ENCODE measurements around the gene HOXA1. TPM values are rescaled to one million over a fixed set of nuclear protein-coding genes. Genes with fewer than 3 reads are reported as not detected.
A peak's percentile ranks its signal among the peaks of the same experiment; 100 is the strongest.

HOXA1 gene
- total and polyA plus RNA-seq, 2 of the 4 experiments (the other 2 are of a cell fraction) = 0.54 to 1.8 TPM

GRCh38 chr7:27097686-27098577, 2.1 kb upstream of the HOXA1 start:
- H3K56ac ChIP-seq (ENCODE audit: extremely low read depth, insufficient read depth, low read length) = peak overlapping the region; percentile 93
- peak overlapping the region; percentile 72 for H4K5ac ChIP-seq (ENCODE audit: low read depth, low read length)
- no peak overlapping the region; the same call in 1 of the 3 replicates for H2BK15ac ChIP-seq (ENCODE audit: low read depth, low read length)
- ATAC-seq (ENCODE audit: low read depth) (no peak), DNase-seq (peak; percentile 52)
- H3K27ac ChIP-seq (ENCODE audit: insufficient read depth, low read length) = peak overlapping the region; percentile 98
- no peaks in the 10 kb centered on the region for H3K27me3 ChIP-seq (ENCODE audit: control insufficient read depth, insufficient read depth, low read length)
- peak overlapping the region; percentile 59 for H2AK9ac ChIP-seq (replicated peaks; ENCODE audit: low read depth, low read length, poor library complexity)
- peaks cover 10 to 20% of the 10 kb centered on the region in 2 experiments; a peak in 3 of 4 replicates for H3K79me1 ChIP-seq (ENCODE audit: low read depth in 1 of 2, low read length in 2 of 2)
- peak overlapping the region; percentile 38 for H2AFZ ChIP-seq (replicated peaks; ENCODE audit: low read length, poor library complexity)
- peak overlapping the region; percentile 65; a peak in 3 of 4 replicates for H4K8ac ChIP-seq (ENCODE audit: low read depth in 2 of 2, low read length in 2 of 2)
- peak; percentile 24; the same call in 1 of the 2 replicates for TF ChIP-seq CHD1 (IDR thresholded peaks at IDR 0.05; ENCODE audit: low read depth, low read length)
- TF ChIP-seq MAFK (IDR thresholded peaks at IDR 0.05; ENCODE audit: low read depth, low read length) = no peak
- no peak for TF ChIP-seq NFE2L2 (IDR thresholded peaks at IDR 0.05; ENCODE audit: low read depth, low read length)
- no peak for TF ChIP-seq BHLHE40 (IDR thresholded peaks at IDR 0.05; ENCODE audit: low read depth, low read length)
- TF ChIP-seq RCOR1 (IDR thresholded peaks at IDR 0.05; ENCODE audit: insufficient replicate concordance, low read length) = no peak
- TF ChIP-seq CEBPB (IDR thresholded peaks at IDR 0.05; ENCODE audit: low read depth, low read length) = no peak
- TF ChIP-seq USF2 (IDR thresholded peaks at IDR 0.05; ENCODE audit: low read depth, low read length) = no peak
- no peak for TF ChIP-seq FOS (IDR thresholded peaks at IDR 0.05; ENCODE audit: low read depth, low read length)
- no peaks in the 10 kb centered on the region for H3K9me1 ChIP-seq (ENCODE audit: insufficient read depth, low read length)
- peak overlapping the region; percentile 79 for H3K4ac ChIP-seq (ENCODE audit: low read depth, low read length)
- peak overlapping the region; percentile 90 for H3K14ac ChIP-seq (replicated peaks; ENCODE audit: low read depth, low read length)
- peaks cover 8% of the 10 kb centered on the region for H3K4me1 ChIP-seq (ENCODE audit: control insufficient read depth, insufficient read depth, low read length)
- CTCF ChIA-PET = interaction anchor here (0.7 to 1.6 kb wide), 6 partner anchors 13 to 411 kb away, joined by 3 to 4 read pairs (median 3); no protein-coding TSS in a partner anchor
- peak overlapping the region; percentile 88 for H4K91ac ChIP-seq (ENCODE audit: insufficient read depth, low read depth, low read length)
- peak overlapping the region; percentile 92 for H3K4me3 ChIP-seq (ENCODE audit: insufficient read depth, low read depth, low read length)
- H2BK5ac ChIP-seq (ENCODE audit: low read depth, low read length, poor library complexity, severe bottlenecking) = peak overlapping the region; percentile 91
- intact Hi-C loops (cut with micrococcal nuclease) = loop anchor here (1.0 to 2.0 kb wide), 6 partner anchors 25 to 411 kb away; partner anchors contain the start of gene SKAP2
- H2BK120ac ChIP-seq (ENCODE audit: low read depth, low read length) = peak overlapping the region; percentile 78
- peak overlapping the region; percentile 100 for H3K23ac ChIP-seq (ENCODE audit: low read depth, low read length)
- peak overlapping the region; percentile 99 for H3K9ac ChIP-seq (ENCODE audit: low read depth, low read length)
- H3K18ac ChIP-seq (ENCODE audit: low read depth, low read length) = peak overlapping the region; percentile 63
- WGBS, 2 experiments (ENCODE audit: extremely low coverage in 2 of 2, insufficient read length in 1 of 2) = 0% methylated on average over 15 of the region's 35 CpGs; no CpG with 5 or more reads in 1 of the 2 experiments
- no TSS peak for BruUV-seq (replicated peaks)
- peaks cover 13% of the 10 kb centered on the region for H4K20me1 ChIP-seq (ENCODE audit: insufficient read depth, low read length)
- H2BK20ac ChIP-seq (ENCODE audit: low read depth, low read length) = no peak overlapping the region
- H3K9me3 ChIP-seq (ENCODE audit: control insufficient read depth, insufficient read depth, low read length) = no peaks in the 10 kb centered on the region
- dilution Hi-C loops (cut with HindIII; ENCODE audit: low sequenced_read_pairs, unreplicated experiment) = no loop called here
- peak overlapping the region; percentile 80 for H3K4me2 ChIP-seq (ENCODE audit: low read depth, low read length)
- H2AK5ac ChIP-seq (ENCODE audit: low read depth, low read length) = peak overlapping the region; percentile 60
- POLR2A ChIA-PET (ENCODE audit: unreplicated experiment) = interaction anchor here (1.0 to 1.9 kb wide), 3 partner anchors 16 to 26 kb away, joined by 3 to 4 read pairs (median 3); no protein-coding TSS in a partner anchor
- in situ Hi-C loops (cut with MboI; ENCODE audit: low sequenced_read_pairs) = no loop called here
- H3K36me3 ChIP-seq (ENCODE audit: control insufficient read depth, insufficient read depth, low read length) = peaks cover 10% of the 10 kb centered on the region

Data from IMR-90 (cell line).